MM.1S (cell line): ENCODE data around the gene CUBN.

ENCODE experiments used
- DNase-seq: peaks from one replicate; pipeline ENCODE4 v3.0.0-alpha.2; 2015
- H2AFZ ChIP-seq: fragments of 300-600 bp; sonication (generic); 2 replicates; pipeline ENCODE4 v1.6.0; 2016; ENCODE audit warnings: antibody characterized with exemption, low read length
- H3F3A ChIP-seq: fragments of 300-600 bp; sonication (generic); 2 replicates; pipeline ENCODE4 v1.6.1; 2016; ENCODE audit warnings: mild to moderate bottlenecking, antibody characterized with exemption, low read length, moderate library complexity, mixed read lengths; ENCODE audit not compliant: insufficient read depth
- H3K27ac ChIP-seq: fragments of 300-600 bp; sonication (generic); 2 replicates; pipeline ENCODE4 v1.5.1; 2016; ENCODE audit warnings: mild to moderate bottlenecking, low read length
- H3K27me3 ChIP-seq: fragments of 300-600 bp; sonication (generic); replicated peaks from 2 replicates; pipeline ENCODE4 v1.6.0; 2016; ENCODE audit warnings: low read length; ENCODE audit not compliant: insufficient read depth
- H3K36me3 ChIP-seq: fragments of 300-600 bp; sonication (generic); replicated peaks from 2 replicates; pipeline ENCODE4 v1.6.1; 2016; ENCODE audit warnings: mild to moderate bottlenecking, low read length, mixed read lengths; ENCODE audit not compliant: insufficient read depth
- H3K4me1 ChIP-seq: fragments of 300-600 bp; sonication (generic); 2 replicates; pipeline ENCODE4 v1.6.1; 2016; ENCODE audit warnings: low read length, mixed read lengths
- H3K4me2 ChIP-seq: fragments of 300-600 bp; sonication (generic); 2 replicates; pipeline ENCODE4 v1.6.0; 2016; ENCODE audit warnings: low read depth, low read length
- H3K4me3 ChIP-seq: fragments of 300-600 bp; sonication (generic); 2 replicates; pipeline ENCODE4 v1.5.1; 2016; ENCODE audit warnings: low read length, mixed read lengths
- H3K79me2 ChIP-seq: fragments of 300-600 bp; sonication (generic); 2 replicates; pipeline ENCODE4 v1.6.1; 2016; ENCODE audit warnings: mixed run types, low read length, mixed read lengths
- H3K9ac ChIP-seq: fragments of 300-600 bp; sonication (generic); 2 replicates; pipeline ENCODE4 v1.6.1; 2016; ENCODE audit warnings: low read length, mixed read lengths
- H3K9me2 ChIP-seq: fragments of 300-600 bp; sonication (generic); replicated peaks from 2 replicates; pipeline ENCODE4 v1.6.1; 2016; ENCODE audit warnings: mild to moderate bottlenecking, low read length, mixed read lengths; ENCODE audit not compliant: insufficient read depth
- H3K9me3 ChIP-seq: fragments of 300-600 bp; sonication (generic); replicated peaks from 2 replicates; pipeline ENCODE4 v1.6.1; 2016; ENCODE audit warnings: mild to moderate bottlenecking, low read length, mixed read lengths; ENCODE audit not compliant: insufficient read depth
- H4K20me1 ChIP-seq: fragments of 300-600 bp; sonication (generic); 2 replicates; pipeline ENCODE4 v1.6.1; 2016; ENCODE audit warnings: mild to moderate bottlenecking, low read length, moderate library complexity, mixed read lengths; ENCODE audit not compliant: insufficient read depth
- CTCF ChIP-seq: fragments of 300-600 bp; sonication (generic); IDR thresholded peaks from 2 replicates; pipeline ENCODE4 v1.5.1; 2016; ENCODE audit warnings: antibody characterized with exemption, low read length, mixed read lengths
- EZH2 ChIP-seq: fragments of 300-600 bp; sonication (generic); optimal IDR thresholded peaks from 2 replicates; pipeline ENCODE3; 2017; ENCODE audit warnings: low read depth, mild to moderate bottlenecking, antibody characterized with exemption, low read length, mixed read lengths
- EZH2phosphoT487 ChIP-seq: fragments of 300-600 bp; sonication (generic); IDR thresholded peaks from 2 replicates; pipeline ENCODE4 v1.6.1; 2018; ENCODE audit warnings: antibody characterized with exemption, low read length

The CUBN gene

GRCh38 chr10:17068953-17069352, 60.7 kb downstream of the CUBN start:
- Histone ChIP-seq H2AFZ (no peak overlapping the region), H3K4me2 (no peak overlapping the region), H3K27me3 (no peaks in the 10 kb centered on the region), H3K4me3 (no peak overlapping the region), H3K4me1 (no peaks in the 10 kb centered on the region), H4K20me1 (no peaks in the 10 kb centered on the region; the same call in 1 of the 2 replicates), H3K27ac (no peak overlapping the region), H3K9me3 (no peaks in the 10 kb centered on the region), H3K79me2 (no peaks in the 10 kb centered on the region), H3K36me3 (no peaks in the 10 kb centered on the region), H3F3A (no peaks in the 10 kb centered on the region), H3K9ac (no peak overlapping the region), H3K9me2 (no peaks in the 10 kb centered on the region)
- TF ChIP-seq EZH2phosphoT487 (no peak), EZH2 (no peak), CTCF (no peak)
- DNase-seq, result no peak

- H3K79me2 ChIP-seq, result no peaks in the 10 kb centered on the region
- no peaks in the 10 kb centered on the region for H3K4me1 ChIP-seq
- no peak overlapping the region for H3K27ac ChIP-seq
- H3K27me3 ChIP-seq, result no peaks in the 10 kb centered on the region
- H4K20me1 ChIP-seq, result no peaks in the 10 kb centered on the region; the same call in 1 of the 2 replicates
- no peak for DNase-seq
- TF ChIP-seq EZH2phosphoT487 (no peak), EZH2 (no peak), CTCF (no peak)
- no peaks in the 10 kb centered on the region for H3F3A ChIP-seq
- H3K4me3 ChIP-seq, result no peak overlapping the region
- H3K9ac ChIP-seq, result no peak overlapping the region
- no peaks in the 10 kb centered on the region for H3K36me3 ChIP-seq
- no peaks in the 10 kb centered on the region for H3K9me3 ChIP-seq
- H2AFZ ChIP-seq, result no peak overlapping the region
- H3K9me2 ChIP-seq, result no peaks in the 10 kb centered on the region
- no peak overlapping the region for H3K4me2 ChIP-seq
Observed at GRCh38 chr10:17067376-17068264, 62.0 kb downstream of the CUBN start.

GRCh38 chr10:17066807-17067206, 62.8 kb downstream of the CUBN start:
- no peak for TF ChIP-seq EZH2phosphoT487
- TF ChIP-seq EZH2, result no peak
- TF ChIP-seq CTCF, result no peak
- H4K20me1 ChIP-seq, result no peaks in the 10 kb centered on the region; the same call in 1 of the 2 replicates
- no peaks in the 10 kb centered on the region for H3F3A ChIP-seq
- H3K9me2 ChIP-seq, result no peaks in the 10 kb centered on the region
- no peak overlapping the region for H3K4me2 ChIP-seq
- no peaks in the 10 kb centered on the region for H3K36me3 ChIP-seq
- no peaks in the 10 kb centered on the region for H3K4me1 ChIP-seq
- H3K4me3 ChIP-seq, result no peak overlapping the region
- H3K79me2 ChIP-seq, result no peaks in the 10 kb centered on the region
- DNase-seq, result no peak
- H3K27ac ChIP-seq, result no peak overlapping the region
- H3K27me3 ChIP-seq, result no peaks in the 10 kb centered on the region
- H3K9ac ChIP-seq, result no peak overlapping the region
- H3K9me3 ChIP-seq, result no peaks in the 10 kb centered on the region
- no peak overlapping the region for H2AFZ ChIP-seq
